ENCODE data around the gene TSPAN2.

- TF ChIP-seq EZH2 (IDR thresholded peaks at IDR 0.05; ENCODE audit: low read depth) = no peak
- no peak for TF ChIP-seq CTCF (conservative IDR thresholded peaks at IDR 0.05)
Measured at GRCh38 chr1:115078708-115079107, 10.6 kb downstream of the TSPAN2 start.

Data from PC-9 (cell line).